SK-N-MC (cell line): Measurements from ENCODE around the gene CHRNB2.

ENCODE experiments used
- DNase-seq: peaks from one replicate; pipeline ENCODE4 v3.0.0-alpha.2; 2011; ENCODE audit warnings: low read depth, low spot score
- H3K27ac ChIP-seq: fragments of 200-600 bp; sonication (generic); 2 replicates; pipeline ENCODE4 v1.5.1; 2016; ENCODE audit warnings: mixed run types
- H3K36me3 ChIP-seq: fragments of 200-600 bp; sonication (generic); 2 replicates; pipeline ENCODE4 v1.6.1; 2017; ENCODE audit warnings: antibody characterized with exemption, low read length, mixed read lengths; ENCODE audit not compliant: insufficient read depth
- H3K4me3 ChIP-seq: fragments of 200-600 bp; sonication (generic); 2 replicates; pipeline ENCODE4 v1.5.1; 2016
- H3K9ac ChIP-seq: fragments of 200-600 bp; sonication (generic); 2 replicates; pipeline ENCODE4 v1.8.0; 2017; ENCODE audit warnings: mixed run types, mixed read lengths; ENCODE audit not compliant: insufficient read length
- H3K9me3 ChIP-seq: fragments of 200-600 bp; sonication (generic); 2 replicates; pipeline ENCODE4 v1.6.1; 2017; ENCODE audit warnings: low read depth, mild to moderate bottlenecking, antibody characterized with exemption, low read length, moderate library complexity, mixed read lengths
- EZH2 ChIP-seq: fragments of 200-600 bp; sonication (generic); IDR thresholded peaks from one replicate; pipeline ENCODE4 v1.6.1; 2017; ENCODE audit warnings: antibody characterized with exemption
- FOXP2 ChIP-seq: optimal IDR thresholded peaks from 2 replicates; pipeline ENCODE3; 2011; ENCODE audit warnings: mild to moderate bottlenecking, moderate library complexity; ENCODE audit not compliant: insufficient read depth; ENCODE audit errors: extremely low read length, control extremely low read depth
- POLR2AphosphoS5 ChIP-seq: IDR thresholded peaks from 2 replicates; pipeline ENCODE4 v1.6.1; 2012; ENCODE audit warnings: mild to moderate bottlenecking, low read depth, low read length, borderline replicate concordance

Gene CHRNB2

GRCh38 chr1:154591206-154591605 is 23.6 kb downstream of the CHRNB2 start:
- Histone ChIP-seq H3K36me3 (peaks cover 94% of the 10 kb centered on the region), H3K4me3 (no peak overlapping the region), H3K9ac (no peak overlapping the region), H3K9me3 (no peaks in the 10 kb centered on the region), H3K27ac (no peak overlapping the region)
- no peak for TF ChIP-seq POLR2AphosphoS5
- no peak for TF ChIP-seq FOXP2
- no peak for TF ChIP-seq EZH2
- DNase-seq = no peak

- no peak for TF ChIP-seq EZH2
- TF ChIP-seq FOXP2 = no peak
- TF ChIP-seq POLR2AphosphoS5 = no peak
- Histone ChIP-seq H3K4me3 (no peak overlapping the region), H3K9me3 (no peaks in the 10 kb centered on the region), H3K36me3 (peaks cover 94% of the 10 kb centered on the region), H3K9ac (no peak overlapping the region), H3K27ac (no peak overlapping the region)
- DNase-seq = no peak
These were observed 25.8 kb downstream of the CHRNB2 start for GRCh38 chr1:154593390-154593789.

- Histone ChIP-seq H3K4me3 (no peak overlapping the region), H3K27ac (no peak overlapping the region), H3K9me3 (no peaks in the 10 kb centered on the region), H3K9ac (no peak overlapping the region), H3K36me3 (peaks cover 89% of the 10 kb centered on the region)
- no peak for TF ChIP-seq FOXP2
- no peak for TF ChIP-seq POLR2AphosphoS5
- no peak for TF ChIP-seq EZH2
- DNase-seq = no peak
These were observed 27.2 kb downstream of the CHRNB2 start for GRCh38 chr1:154594811-154595210.

GRCh38 chr1:154595621-154596020 is 28.0 kb downstream of the CHRNB2 start:
- Histone ChIP-seq H3K4me3 (no peak overlapping the region), H3K27ac (no peak overlapping the region), H3K36me3 (peaks cover 84% of the 10 kb centered on the region), H3K9me3 (no peaks in the 10 kb centered on the region), H3K9ac (no peak overlapping the region)
- no peak for DNase-seq
- no peak for TF ChIP-seq POLR2AphosphoS5
- no peak for TF ChIP-seq FOXP2

- Histone ChIP-seq H3K36me3 (peaks cover 78% of the 10 kb centered on the region), H3K9ac (no peak overlapping the region)
These were observed 31.5 kb downstream of the CHRNB2 start for GRCh38 chr1:154598871-154599635.

GRCh38 chr1:154599658-154600057 is 32.1 kb downstream of the CHRNB2 start:
- H3K36me3 ChIP-seq = peaks cover 72% of the 10 kb centered on the region
- no peak overlapping the region for H3K4me3 ChIP-seq
- H3K9me3 ChIP-seq = no peaks in the 10 kb centered on the region
- no peak overlapping the region for H3K27ac ChIP-seq
- no peak overlapping the region for H3K9ac ChIP-seq
- no peak for TF ChIP-seq EZH2
- TF ChIP-seq POLR2AphosphoS5 = no peak
- TF ChIP-seq FOXP2 = no peak
- no peak for DNase-seq

More at GRCh38 chr1:154598871-154599635, 31.5 kb downstream of the CHRNB2 start:
- Histone ChIP-seq H3K4me3 (no peak overlapping the region), H3K9me3 (no peaks in the 10 kb centered on the region), H3K27ac (no peak overlapping the region)
- no peak for TF ChIP-seq FOXP2
- TF ChIP-seq EZH2 = no peak
- no peak for TF ChIP-seq POLR2AphosphoS5
- no peak for DNase-seq

- TF ChIP-seq FOXP2 (no peak), POLR2AphosphoS5 (no peak), EZH2 (no peak)
- H3K4me3 ChIP-seq = no peak overlapping the region
- no peak overlapping the region for H3K9ac ChIP-seq
- no peaks in the 10 kb centered on the region for H3K9me3 ChIP-seq
- DNase-seq = no peak
- no peak overlapping the region for H3K27ac ChIP-seq
- peaks cover 50% of the 10 kb centered on the region for H3K36me3 ChIP-seq
These were observed 35.7 kb downstream of the CHRNB2 start for GRCh38 chr1:154603317-154603716.

- no peak for DNase-seq
- Histone ChIP-seq H3K9ac (no peak overlapping the region), H3K27ac (no peak overlapping the region), H3K36me3 (peaks cover 38% of the 10 kb centered on the region), H3K9me3 (no peaks in the 10 kb centered on the region), H3K4me3 (no peak overlapping the region)
- no peak for TF ChIP-seq POLR2AphosphoS5
- no peak for TF ChIP-seq FOXP2
- TF ChIP-seq EZH2 = no peak
These were observed 38.0 kb downstream of the CHRNB2 start for GRCh38 chr1:154605534-154605933.

- H3K9ac ChIP-seq = peak overlapping the region; percentile 99
- no peak for TF ChIP-seq POLR2AphosphoS5
- no peak for TF ChIP-seq EZH2
- TF ChIP-seq FOXP2 = no peak
- peak overlapping the region; percentile 98 for H3K4me3 ChIP-seq
- peaks cover 22% of the 10 kb centered on the region for H3K36me3 ChIP-seq
- DNase-seq = no peak
- H3K9me3 ChIP-seq = no peaks in the 10 kb centered on the region
- peak overlapping the region; percentile 97 for H3K27ac ChIP-seq
These were observed 39.6 kb downstream of the CHRNB2 start for GRCh38 chr1:154607106-154607608.
